ENCODE results near the gene POU2AF1. TPM values are rescaled to one million over a fixed set of nuclear protein-coding genes. Genes with fewer than 3 reads are reported as not detected.

The POU2AF1 gene
- total and polyA plus RNA-seq, 2 experiments from 2014 or later = not detected

DNA sequence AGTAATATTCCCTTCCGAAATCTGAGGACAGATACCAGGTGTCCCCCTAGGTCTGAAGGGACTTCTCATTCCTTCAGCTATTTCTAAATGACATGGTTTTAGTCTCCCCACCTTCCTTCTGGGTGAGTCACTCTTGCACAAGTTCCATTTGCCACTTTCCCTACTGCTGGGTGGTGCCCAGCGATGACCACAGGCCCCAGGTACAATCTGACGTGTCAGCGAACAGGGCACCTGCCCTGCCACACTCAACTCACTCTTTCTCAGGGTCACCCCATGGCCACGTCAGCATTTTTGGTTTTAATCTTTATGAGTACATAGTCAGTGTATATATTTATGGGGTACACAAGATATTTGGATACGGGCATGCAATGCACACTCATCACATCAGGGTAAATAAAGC is 17.2 kb downstream of the POU2AF1 start (continued):
- TF ChIP-seq, protein P1, sequence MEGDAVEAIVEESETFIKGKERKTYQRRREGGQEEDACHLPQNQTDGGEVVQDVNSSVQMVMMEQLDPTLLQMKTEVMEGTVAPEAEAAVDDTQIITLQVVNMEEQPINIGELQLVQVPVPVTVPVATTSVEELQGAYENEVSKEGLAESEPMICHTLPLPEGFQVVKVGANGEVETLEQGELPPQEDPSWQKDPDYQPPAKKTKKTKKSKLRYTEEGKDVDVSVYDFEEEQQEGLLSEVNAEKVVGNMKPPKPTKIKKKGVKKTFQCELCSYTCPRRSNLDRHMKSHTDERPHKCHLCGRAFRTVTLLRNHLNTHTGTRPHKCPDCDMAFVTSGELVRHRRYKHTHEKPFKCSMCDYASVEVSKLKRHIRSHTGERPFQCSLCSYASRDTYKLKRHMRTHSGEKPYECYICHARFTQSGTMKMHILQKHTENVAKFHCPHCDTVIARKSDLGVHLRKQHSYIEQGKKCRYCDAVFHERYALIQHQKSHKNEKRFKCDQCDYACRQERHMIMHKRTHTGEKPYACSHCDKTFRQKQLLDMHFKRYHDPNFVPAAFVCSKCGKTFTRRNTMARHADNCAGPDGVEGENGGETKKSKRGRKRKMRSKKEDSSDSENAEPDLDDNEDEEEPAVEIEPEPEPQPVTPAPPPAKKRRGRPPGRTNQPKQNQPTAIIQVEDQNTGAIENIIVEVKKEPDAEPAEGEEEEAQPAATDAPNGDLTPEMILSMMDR (conservative IDR thresholded peaks at IDR 0.05; ENCODE audit: low read depth in 2 of 2) = no peak
- TF ChIP-seq ZNF331 (CRISPR knock-in tag; IDR thresholded peaks at IDR 0.05; ENCODE audit: low read depth) = no peak
- TF ChIP-seq JUNB (IDR thresholded peaks at IDR 0.05; ENCODE audit: unreplicated experiment) = no peak
- no peak for TF ChIP-seq EZH2 (IDR thresholded peaks at IDR 0.05; ENCODE audit: low read depth, unreplicated experiment)
- TF ChIP-seq CREB1 (CRISPR knock-in tag; IDR thresholded peaks at IDR 0.05; ENCODE audit: low read depth) = no peak
- TF ChIP-seq STAT1 (IDR thresholded peaks at IDR 0.05; ENCODE audit: unreplicated experiment) = no peak

DNA sequence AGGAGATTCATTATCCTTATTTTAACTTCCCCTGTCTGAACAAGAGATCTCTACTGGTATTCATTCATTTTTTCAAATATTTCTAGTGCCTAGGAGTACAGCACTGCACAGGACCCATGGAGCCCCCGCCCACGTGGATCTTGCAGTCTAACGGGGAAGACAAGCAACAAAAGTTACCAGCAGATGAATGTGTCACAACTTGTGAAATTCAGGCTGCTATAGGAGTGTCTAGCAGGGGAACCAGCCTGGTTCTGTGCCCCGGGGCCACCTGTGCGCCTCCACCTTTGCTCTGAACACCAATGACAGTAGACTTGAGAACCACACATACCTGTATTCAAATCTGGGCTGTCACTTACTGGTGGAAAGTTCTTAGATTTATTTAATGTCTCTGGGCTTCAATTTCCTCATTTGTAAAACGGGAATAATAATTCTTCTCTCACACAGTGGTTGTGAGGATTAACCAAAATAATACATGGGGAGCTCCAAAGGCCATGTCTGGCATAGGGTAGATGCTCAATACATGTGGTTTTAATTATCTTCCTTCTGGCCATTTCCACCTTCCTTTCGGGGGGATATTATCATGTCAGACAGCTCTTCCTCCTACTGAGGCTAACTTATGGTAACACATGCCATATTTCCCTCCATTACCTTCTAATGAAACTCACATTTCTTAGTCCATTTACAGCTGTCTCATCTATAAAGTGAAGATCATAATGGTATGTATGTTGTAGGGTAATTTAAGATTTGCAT is 17.8 kb downstream of the POU2AF1 start:
- Mint-ChIP-seq H3K4me1 (no peaks in the 10 kb centered on the region), H3K4me3 (no peak overlapping the region), H3K36me3 (ENCODE audit: low read depth) (no peaks in the 10 kb centered on the region), H3K27ac (no peak overlapping the region), H3K9me3 (no peaks in the 10 kb centered on the region; the same call in 2 of the 3 replicates), H3K27me3 (ENCODE audit: insufficient read depth, low read depth, poor library complexity) (peaks cover 2% of the 10 kb centered on the region)
- Histone ChIP-seq H3K4me2 (no peak overlapping the region), H2AFZ (no peak overlapping the region), H3K36me3 (ENCODE audit: insufficient read depth) (no peaks in the 10 kb centered on the region), H3K27ac (ENCODE audit: low read depth) (no peak overlapping the region), H3K79me2 (replicated peaks; ENCODE audit: insufficient read depth) (no peaks in the 10 kb centered on the region), H3F3A (replicated peaks; ENCODE audit: low read depth) (no peaks in the 10 kb centered on the region), H4K20me1 (replicated peaks; ENCODE audit: insufficient read depth) (no peaks in the 10 kb centered on the region), H3K27me3 (ENCODE audit: insufficient read depth) (no peaks in the 10 kb centered on the region), H3K4me3 (no peak overlapping the region), H3K4me1 (ENCODE audit: insufficient read depth) (no peaks in the 10 kb centered on the region), H3K9me2 (ENCODE audit: insufficient read depth) (peaks cover 17% of the 10 kb centered on the region; the same call in 1 of the 2 replicates)
- DNase-seq (ENCODE audit: low spot score) (no peak), ATAC-seq (no peak)
- TF ChIP-seq, protein P2, sequence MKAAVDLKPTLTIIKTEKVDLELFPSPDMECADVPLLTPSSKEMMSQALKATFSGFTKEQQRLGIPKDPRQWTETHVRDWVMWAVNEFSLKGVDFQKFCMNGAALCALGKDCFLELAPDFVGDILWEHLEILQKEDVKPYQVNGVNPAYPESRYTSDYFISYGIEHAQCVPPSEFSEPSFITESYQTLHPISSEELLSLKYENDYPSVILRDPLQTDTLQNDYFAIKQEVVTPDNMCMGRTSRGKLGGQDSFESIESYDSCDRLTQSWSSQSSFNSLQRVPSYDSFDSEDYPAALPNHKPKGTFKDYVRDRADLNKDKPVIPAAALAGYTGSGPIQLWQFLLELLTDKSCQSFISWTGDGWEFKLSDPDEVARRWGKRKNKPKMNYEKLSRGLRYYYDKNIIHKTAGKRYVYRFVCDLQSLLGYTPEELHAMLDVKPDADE (IDR thresholded peaks at IDR 0.05) = no peak
- TF ChIP-seq STAT1 (IDR thresholded peaks at IDR 0.05; ENCODE audit: unreplicated experiment) (no peak), CREB1 (CRISPR knock-in tag; IDR thresholded peaks at IDR 0.05; ENCODE audit: low read depth) (no peak), ZNF114 (CRISPR knock-in tag; IDR thresholded peaks at IDR 0.05) (no peak), EZH2phosphoT487 (IDR thresholded peaks at IDR 0.05; ENCODE audit: unreplicated experiment) (no peak), ZNF331 (CRISPR knock-in tag; IDR thresholded peaks at IDR 0.05; ENCODE audit: low read depth) (no peak), EZH2 (IDR thresholded peaks at IDR 0.05; ENCODE audit: low read depth, unreplicated experiment) (no peak), POLR2AphosphoS5 (IDR thresholded peaks at IDR 0.05; ENCODE audit: low read depth) (no peak)
- TF ChIP-seq, protein P3, sequence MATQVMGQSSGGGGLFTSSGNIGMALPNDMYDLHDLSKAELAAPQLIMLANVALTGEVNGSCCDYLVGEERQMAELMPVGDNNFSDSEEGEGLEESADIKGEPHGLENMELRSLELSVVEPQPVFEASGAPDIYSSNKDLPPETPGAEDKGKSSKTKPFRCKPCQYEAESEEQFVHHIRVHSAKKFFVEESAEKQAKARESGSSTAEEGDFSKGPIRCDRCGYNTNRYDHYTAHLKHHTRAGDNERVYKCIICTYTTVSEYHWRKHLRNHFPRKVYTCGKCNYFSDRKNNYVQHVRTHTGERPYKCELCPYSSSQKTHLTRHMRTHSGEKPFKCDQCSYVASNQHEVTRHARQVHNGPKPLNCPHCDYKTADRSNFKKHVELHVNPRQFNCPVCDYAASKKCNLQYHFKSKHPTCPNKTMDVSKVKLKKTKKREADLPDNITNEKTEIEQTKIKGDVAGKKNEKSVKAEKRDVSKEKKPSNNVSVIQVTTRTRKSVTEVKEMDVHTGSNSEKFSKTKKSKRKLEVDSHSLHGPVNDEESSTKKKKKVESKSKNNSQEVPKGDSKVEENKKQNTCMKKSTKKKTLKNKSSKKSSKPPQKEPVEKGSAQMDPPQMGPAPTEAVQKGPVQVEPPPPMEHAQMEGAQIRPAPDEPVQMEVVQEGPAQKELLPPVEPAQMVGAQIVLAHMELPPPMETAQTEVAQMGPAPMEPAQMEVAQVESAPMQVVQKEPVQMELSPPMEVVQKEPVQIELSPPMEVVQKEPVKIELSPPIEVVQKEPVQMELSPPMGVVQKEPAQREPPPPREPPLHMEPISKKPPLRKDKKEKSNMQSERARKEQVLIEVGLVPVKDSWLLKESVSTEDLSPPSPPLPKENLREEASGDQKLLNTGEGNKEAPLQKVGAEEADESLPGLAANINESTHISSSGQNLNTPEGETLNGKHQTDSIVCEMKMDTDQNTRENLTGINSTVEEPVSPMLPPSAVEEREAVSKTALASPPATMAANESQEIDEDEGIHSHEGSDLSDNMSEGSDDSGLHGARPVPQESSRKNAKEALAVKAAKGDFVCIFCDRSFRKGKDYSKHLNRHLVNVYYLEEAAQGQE (IDR thresholded peaks at IDR 0.05; ENCODE audit: unreplicated experiment) = no peak
- TF ChIP-seq, protein P1 (conservative IDR thresholded peaks at IDR 0.05; ENCODE audit: low read depth in 2 of 2) = no peak

Data from GM23338 (cell line).